H1 (cell line): Measurements from ENCODE around the gene ITGB7. TPM values are rescaled to one million over a fixed set of nuclear protein-coding genes. Genes with fewer than 3 reads are reported as not detected.
A peak's percentile ranks its signal among the peaks of the same experiment; 100 is the strongest.

ENCODE experiments used
- CBX8 ChIP-seq: fragments of 300-800, 300-1000 bp; sonication (generic); IDR thresholded peaks from 2 replicates; pipeline ENCODE4 v1.7.1; 2016; ENCODE audit warnings: low read depth, low read length, borderline replicate concordance
- CHD7 ChIP-seq: fragments of 300-600 bp; sonication (generic); IDR thresholded peaks from 2 replicates; pipeline ENCODE4 v1.7.1; 2012; ENCODE audit warnings: low read length, moderate library complexity, mild to moderate bottlenecking, inconsistent platforms; ENCODE audit not compliant: insufficient replicate concordance
- FOSL1 ChIP-seq: IDR thresholded peaks from 2 replicates; pipeline ENCODE4 v1.6.1; 2011; ENCODE audit warnings: mild to moderate bottlenecking, low read depth, low read length, moderate library complexity; ENCODE audit not compliant: insufficient read depth
- RAD21 ChIP-seq, 2 experiments: IDR thresholded peaks in 1 of 2; conservative IDR thresholded peaks in 1 of 2; 2 replicates each; pipeline ENCODE4 v1.6.1; 2011; ENCODE audit warnings: low read depth in 2 of 2, low read length in 2 of 2, improper control_type of control experiment in 1 of 2, inconsistent platforms in 1 of 2, mild to moderate bottlenecking in 1 of 2, moderate library complexity in 1 of 2
- RBBP5 ChIP-seq: IDR thresholded peaks from 2 replicates; pipeline ENCODE4 v1.7.1; 2012; ENCODE audit warnings: low read depth, mild to moderate bottlenecking, inconsistent platforms, low read length, moderate library complexity, borderline replicate concordance
- SIX5 ChIP-seq: IDR thresholded peaks from 2 replicates; pipeline ENCODE4 v1.6.1; 2011; ENCODE audit warnings: mild to moderate bottlenecking, low read depth, low read length
- SP2 ChIP-seq: IDR thresholded peaks from 2 replicates; pipeline ENCODE4 v1.6.1; 2012; ENCODE audit warnings: mild to moderate bottlenecking, low read length, inconsistent platforms
- TAF7 ChIP-seq: optimal IDR thresholded peaks from 2 replicates; pipeline ENCODE3; 2011; ENCODE audit warnings: low read depth, mild to moderate bottlenecking, inconsistent platforms, low read length, moderate library complexity, borderline replicate concordance
- polyA plus RNA-seq, 7 experiments: library from polyadenylated mRNA; depleted of rRNA in 3 of 7; stranded (reverse) in 5 of 7; unstranded in 2 of 7; fragments of >200 nt in 5 of 7; fragments of 200-250 nt in 2 of 7; gene quantifications; 1 replicate in 5 of 7; 2 replicates in 1 of 7; 4 replicates in 1 of 7; pipeline versions ENCODE4 v1.2.1 to v1.2.3, GENCODE V29; 2011 to 2013; ENCODE audit warnings: missing spikeins in 2 of 7, mixed read lengths in 2 of 7
- total RNA-seq: library from RNA; stranded (reverse); fragmentation: NEBNext Ultra II Directional; extraction: Animal tissue kit (Norgen Biotek cat#: 25700); gene quantifications from 2 replicates; pipeline ENCODE4 v1.2.1, GENCODE V29; 2021
- TF ChIP-seq, protein P1 (sequence below): IDR thresholded peaks from 2 replicates; pipeline ENCODE4 v1.6.1; 2011; ENCODE audit warnings: low read depth, mild to moderate bottlenecking, low read length; ENCODE audit not compliant: insufficient read depth

ITGB7 gene
- total and polyA plus RNA-seq, 2 of the 8 experiments (the other 6 are each of a cell fraction or from before 2014, with no cell fraction given): 0.35 to 0.54 TPM

DNA sequence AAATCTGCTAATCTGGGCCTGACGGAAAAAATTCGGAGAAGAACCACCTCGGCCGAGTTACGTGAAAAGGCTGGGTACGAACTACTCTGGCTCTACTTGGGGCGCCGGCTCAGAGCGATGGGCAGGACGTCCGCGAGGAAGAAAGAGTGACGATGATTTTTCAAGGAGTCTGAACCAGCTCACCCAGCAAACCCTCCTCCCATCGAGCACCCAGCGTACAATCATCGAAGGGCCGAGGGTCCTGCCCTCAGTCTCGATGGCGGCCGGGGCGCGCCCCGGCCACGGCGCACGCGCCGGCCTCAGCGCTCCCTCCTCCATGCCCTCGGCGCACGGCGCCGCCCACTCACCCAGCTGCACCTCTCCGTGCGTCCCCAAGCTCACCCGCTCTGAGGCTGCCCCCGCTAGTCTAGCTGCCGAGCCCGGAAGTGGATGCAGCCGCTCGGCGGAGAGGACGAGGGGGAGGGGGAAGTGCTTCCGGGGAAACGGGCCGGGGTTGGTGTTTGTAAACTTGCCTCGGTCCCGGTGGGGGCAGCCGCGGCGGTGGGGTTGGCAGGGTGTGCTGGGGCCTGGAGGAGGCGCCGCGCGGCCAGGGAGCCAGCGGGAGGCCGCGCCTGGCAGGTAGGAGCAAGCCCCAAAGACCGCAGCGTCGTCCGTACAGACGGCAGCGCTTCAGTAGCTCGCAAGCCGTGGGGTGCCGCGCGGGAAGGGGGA, 26.7 kb downstream of the ITGB7 start, which contains the start of the genes CSAD and ZNF740 (continued):
- TF ChIP-seq SP2 (no peak), RBBP5 (no peak; the same call in 1 of the 2 replicates), TAF7 (peak; percentile 56), RAD21 (IDR thresholded peaks at IDR 0.05 in 1 of 2, conservative IDR thresholded peaks at IDR 0.05 in 1 of 2; ENCODE audit: low read depth in 2 of 2, low read length in 2 of 2) (no peak), CHD7 (no peak), SIX5 (peak; percentile 7; the same call in 1 of the 2 replicates), CBX8 (no peak), FOSL1 (no peak)
- TF ChIP-seq, protein P1, sequence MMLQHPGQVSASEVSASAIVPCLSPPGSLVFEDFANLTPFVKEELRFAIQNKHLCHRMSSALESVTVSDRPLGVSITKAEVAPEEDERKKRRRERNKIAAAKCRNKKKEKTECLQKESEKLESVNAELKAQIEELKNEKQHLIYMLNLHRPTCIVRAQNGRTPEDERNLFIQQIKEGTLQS: no peak
